Activated naive CD4-positive, alpha-beta T cell treated with anti-CD3 and anti-CD28 coated beads, Interleukin-2, amount 50 U/mL, for 72 hours (primary cell): ENCODE measurements around the gene UMPS. TPM values are rescaled to one million over a fixed set of nuclear protein-coding genes. Genes with fewer than 3 reads are reported as not detected.

ENCODE experiments used
- ATAC-seq, 2 donors: fragments of 150-1000 bp; cut with Tn5 transposase; 2 replicates each; pipeline ENCODE4 v1.10.0; 2021; ENCODE audit warnings: mild to moderate bottlenecking in 2 of 2, moderate library complexity in 2 of 2
- DNase-seq, 2 donors: peaks; one replicate each; pipeline ENCODE4 v3.0.0; 2021 to 2022; ENCODE audit warnings: low spot score in 2 of 2
- H3K27ac Mint-ChIP-seq, 2 donors: one replicate each; pipeline ENCODE4 v1.8.0; 2022; ENCODE audit warnings: mild to moderate bottlenecking in 2 of 2, mixed read lengths in 2 of 2
- H3K36me3 Mint-ChIP-seq, 2 donors: one replicate each; pipeline ENCODE4 v1.8.0; 2022; ENCODE audit warnings: mixed read lengths in 2 of 2
- H3K9me3 Mint-ChIP-seq, 2 donors: one replicate each; pipeline ENCODE4 v1.8.0; 2022; ENCODE audit warnings: mixed read lengths in 2 of 2
- total RNA-seq, 2 donors: library from RNA; stranded (reverse); gene quantifications; one replicate each; pipeline ENCODE4 v1.2.3, GENCODE V29; 2022

The UMPS gene
- 10 to 100 TPM; 32.2 to 45.6 TPM for total RNA-seq

DNA sequence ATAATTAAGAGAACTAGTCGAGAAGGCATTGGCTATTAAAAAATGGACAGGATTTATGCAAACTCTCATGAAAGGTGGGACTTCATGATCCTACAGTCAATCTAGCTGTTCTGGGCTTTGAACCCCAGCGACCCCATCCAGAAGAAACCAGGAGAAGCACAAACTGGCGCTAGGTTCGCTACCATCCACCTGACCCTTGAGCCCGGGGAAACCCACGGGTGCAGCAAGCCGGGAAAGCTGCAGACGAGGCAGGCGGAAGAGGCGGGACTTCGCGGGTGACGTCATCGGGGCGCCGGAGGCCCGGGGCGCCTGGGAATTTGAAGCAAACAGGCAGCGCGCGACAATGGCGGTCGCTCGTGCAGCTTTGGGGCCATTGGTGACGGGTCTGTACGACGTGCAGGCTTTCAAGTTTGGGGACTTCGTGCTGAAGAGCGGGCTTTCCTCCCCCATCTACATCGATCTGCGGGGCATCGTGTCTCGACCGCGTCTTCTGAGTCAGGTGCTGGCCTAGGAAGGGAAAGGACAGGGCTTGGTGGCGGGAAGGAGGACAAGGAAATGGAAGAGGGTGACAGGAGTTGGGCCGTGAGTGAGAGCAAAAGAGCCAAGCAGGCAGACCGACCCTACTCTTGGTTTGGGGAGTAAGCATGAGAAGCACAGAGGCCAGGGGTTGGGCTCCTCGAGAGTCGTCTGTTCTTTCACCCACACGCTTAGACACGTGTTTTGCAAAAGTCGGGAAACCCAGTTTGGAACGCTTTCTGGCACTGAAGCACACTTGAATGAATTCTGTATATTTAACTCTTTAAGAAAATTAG is at the start of gene UMPS:
TSS of gene UMPS (plus strand) at position 324 of the 812 bp plus-strand sequence. CDS start at position 344, 20 bp downstream.
- Mint-ChIP-seq H3K27ac (peak within 1 kb of the TSS; percentile 98 to 100), H3K36me3 (peaks cover 14 to 26% of the 10 kb centered on the region in 2 donors)
- ATAC-seq, result peak; percentile 98

DNA sequence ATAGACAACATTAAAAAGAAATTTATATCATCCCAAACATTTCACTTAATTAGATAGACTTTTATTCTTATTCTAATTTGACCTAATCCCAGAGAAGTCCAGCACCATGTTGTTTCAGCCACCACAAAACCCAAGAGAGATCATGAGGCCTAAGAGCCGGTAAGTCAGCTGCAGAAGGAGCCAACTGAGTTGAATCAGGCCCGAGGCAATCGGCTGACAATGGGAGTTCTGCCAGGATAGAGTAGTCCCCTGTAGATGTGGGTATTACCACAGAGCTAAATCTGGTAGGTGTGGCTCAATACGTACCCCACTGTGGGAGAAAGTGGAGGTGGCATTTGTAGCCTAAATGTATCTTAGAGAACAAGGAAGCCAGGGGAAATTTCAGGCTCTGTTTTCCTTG is 49.7 kb upstream of the UMPS start:
- DNase-seq (no peak), ATAC-seq (no peak)
- Mint-ChIP-seq H3K9me3 (no peaks in the 10 kb centered on the region), H3K27ac (no peak overlapping the region), H3K36me3 (no peaks in the 10 kb centered on the region)

More for the DNA sequence above, at the start of gene UMPS:
- H3K9me3 Mint-ChIP-seq, result no peaks in the 10 kb centered on the region
- peak; percentile 92 for DNase-seq

DNA sequence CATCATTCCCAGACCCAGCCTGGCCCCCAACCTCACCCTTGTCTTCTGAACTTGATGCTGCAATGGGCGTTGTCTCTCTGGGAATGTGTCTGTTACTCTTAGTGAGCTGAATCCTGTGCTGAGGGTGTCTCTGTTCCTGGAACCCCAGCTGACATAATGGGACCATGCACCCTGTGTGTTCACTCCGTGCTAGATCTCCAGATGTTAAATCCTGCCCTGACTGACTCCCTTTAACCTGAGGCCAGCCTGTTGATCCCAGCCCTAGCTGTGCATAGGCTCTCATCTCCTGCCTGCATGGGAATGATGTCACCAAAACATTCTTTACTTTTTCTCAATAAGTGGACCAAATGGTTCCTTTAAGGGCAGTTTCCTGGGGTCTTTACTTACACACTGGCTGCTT is 48.0 kb upstream of the UMPS start:
- ATAC-seq, result no peak
- no peaks in the 10 kb centered on the region for H3K36me3 Mint-ChIP-seq
- DNase-seq, result no peak
- no peak overlapping the region for H3K27ac Mint-ChIP-seq
- H3K9me3 Mint-ChIP-seq, result no peaks in the 10 kb centered on the region

DNA sequence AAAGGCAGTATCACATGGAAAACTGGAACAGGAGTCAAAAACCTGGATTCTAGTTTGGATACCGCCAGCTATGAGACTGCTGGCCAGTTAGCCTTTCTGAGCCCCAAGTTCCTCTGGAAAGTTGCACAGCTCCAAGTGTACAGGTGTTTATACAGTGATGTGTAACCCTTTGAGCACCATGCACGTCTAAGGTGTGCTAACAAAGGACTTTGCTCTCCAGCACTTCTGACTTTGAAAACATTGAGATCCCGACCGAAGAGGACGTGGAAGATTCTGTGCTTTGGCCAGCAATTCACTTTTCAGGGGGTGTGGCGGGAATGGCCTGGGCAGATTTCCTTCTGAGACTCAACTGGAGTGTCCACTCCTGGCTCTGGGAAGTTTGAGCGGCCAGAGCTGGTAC is 45.8 kb upstream of the UMPS start:
- DNase-seq (no peak), ATAC-seq (no peak)
- no peaks in the 10 kb centered on the region for H3K36me3 Mint-ChIP-seq
- H3K27ac Mint-ChIP-seq, result no peak overlapping the region
- no peaks in the 10 kb centered on the region for H3K9me3 Mint-ChIP-seq

DNA sequence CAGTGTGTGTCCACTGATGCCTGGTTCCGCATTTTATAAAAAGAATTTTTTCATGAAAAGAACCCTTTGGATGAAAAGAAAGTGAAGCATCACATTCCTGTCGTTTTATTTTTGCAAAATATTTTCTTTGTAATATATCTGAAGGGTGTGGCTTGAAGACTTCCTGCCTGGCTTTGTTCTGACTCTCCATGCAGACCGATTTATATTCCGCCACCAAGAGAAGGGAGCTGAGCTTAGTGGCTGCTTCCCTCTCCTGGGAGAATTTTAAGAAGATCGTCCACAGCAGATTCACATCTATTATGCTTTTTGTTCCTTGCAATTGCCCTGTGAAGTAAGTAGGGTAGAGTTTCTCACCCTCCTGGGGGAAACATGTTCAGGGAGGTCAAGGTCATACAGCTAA is 45.2 kb upstream of the UMPS start:
- ATAC-seq (no peak), DNase-seq (no peak)
- no peak overlapping the region for H3K27ac Mint-ChIP-seq
- H3K9me3 Mint-ChIP-seq, result no peaks in the 10 kb centered on the region
- no peaks in the 10 kb centered on the region for H3K36me3 Mint-ChIP-seq

DNA sequence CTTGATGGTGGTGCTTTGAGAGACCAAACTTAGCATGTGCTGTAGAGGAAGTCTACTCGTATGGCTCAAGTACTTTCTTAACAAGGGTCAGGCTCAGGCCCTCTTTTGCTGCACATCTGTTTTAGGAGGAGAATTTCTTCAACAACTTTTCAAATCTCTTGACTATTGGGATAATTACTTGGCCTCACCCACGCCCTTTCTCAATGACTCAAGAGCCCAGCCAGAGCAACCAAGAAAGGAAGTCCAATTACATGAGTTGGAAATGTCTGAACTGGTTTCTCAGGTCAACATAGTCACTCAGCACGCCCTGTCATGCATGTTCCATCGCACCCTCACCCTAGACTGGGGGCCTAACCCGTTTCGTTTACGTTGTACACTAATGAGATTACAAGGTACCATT is 44.8 kb upstream of the UMPS start:
- H3K9me3 Mint-ChIP-seq, result no peaks in the 10 kb centered on the region
- H3K36me3 Mint-ChIP-seq, result no peaks in the 10 kb centered on the region
- H3K27ac Mint-ChIP-seq, result no peak overlapping the region
- DNase-seq (no peak), ATAC-seq (peak in 1 of 2 donors; percentile 39)

DNA sequence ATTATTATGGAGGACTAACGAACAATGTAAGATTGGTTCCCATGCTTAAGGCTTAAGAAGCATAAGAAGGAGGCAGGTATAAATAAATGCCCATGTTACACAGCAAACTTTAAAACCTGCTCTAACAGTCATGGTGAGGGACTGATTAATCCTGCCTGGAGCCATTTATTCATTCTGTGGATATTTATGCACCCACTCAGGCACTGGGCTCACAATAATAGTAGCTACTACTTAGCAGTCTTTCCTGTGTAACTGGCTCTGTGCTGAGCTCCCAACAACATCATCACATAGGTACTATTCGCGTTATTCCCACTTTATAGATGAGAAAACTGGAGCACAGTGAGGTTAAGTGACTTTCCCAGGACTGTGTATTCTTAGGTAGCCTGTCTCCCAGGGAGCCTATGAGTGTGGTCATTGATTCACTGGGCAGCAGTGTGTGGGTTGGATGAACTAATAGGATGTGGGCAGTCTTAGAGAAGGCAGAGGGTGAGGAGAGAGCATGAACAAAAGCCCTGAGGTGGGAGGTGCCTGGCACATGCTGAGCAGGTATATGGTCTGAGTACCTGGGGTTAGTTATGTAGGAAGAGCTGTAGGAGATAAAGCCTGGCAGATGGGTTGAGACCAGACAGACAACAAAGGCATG is 44.1 kb upstream of the UMPS start:
- Mint-ChIP-seq H3K9me3 (no peaks in the 10 kb centered on the region), H3K36me3 (no peaks in the 10 kb centered on the region), H3K27ac (peak overlapping the region in 1 of 2 donors; percentile 55)
- no peak for DNase-seq
- peak in 1 of 2 donors; percentile 36 for ATAC-seq

DNA sequence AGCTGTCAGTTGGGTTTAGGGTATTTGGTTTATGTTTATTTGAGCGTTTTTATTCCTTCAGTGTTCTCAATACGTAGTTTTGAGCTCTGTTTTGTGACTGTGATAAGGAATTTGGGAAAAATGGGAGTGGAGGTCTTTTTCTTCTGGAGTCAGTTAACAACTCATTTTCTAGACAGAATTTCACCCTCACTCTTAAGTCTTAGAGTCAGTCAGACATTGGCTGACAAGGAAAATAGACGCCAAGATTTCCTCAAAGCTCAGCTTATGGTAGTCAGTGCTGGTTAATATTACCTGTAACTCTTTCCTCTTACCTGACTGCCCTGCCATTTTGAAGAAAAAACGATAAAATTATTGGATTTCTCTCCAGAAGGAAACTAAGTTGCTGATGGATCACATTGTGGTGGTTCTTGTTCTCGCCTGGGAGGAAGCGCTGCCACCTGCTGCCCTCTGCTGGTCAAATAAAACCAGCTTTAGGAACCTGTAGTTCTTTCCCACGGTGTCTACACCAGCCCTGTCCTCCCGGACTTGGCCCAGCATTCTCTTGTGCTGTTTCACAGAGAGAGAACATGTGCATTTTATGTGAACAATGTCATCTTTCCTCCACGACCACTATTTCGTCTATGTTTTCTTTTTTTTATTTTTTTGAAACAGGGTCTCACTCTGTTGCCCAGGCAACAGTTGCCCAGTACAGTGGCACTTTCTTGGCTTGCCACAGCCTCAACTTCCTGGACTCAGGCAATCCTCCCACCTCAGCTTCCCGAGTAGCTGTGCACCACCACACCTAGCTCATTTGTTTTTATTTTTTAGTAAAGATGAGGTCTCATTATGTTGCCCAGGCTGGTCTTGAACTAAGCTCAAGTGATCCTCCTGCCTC is 41.4 kb upstream of the UMPS start:
- ATAC-seq, result peak; percentile 83 to 90
- Mint-ChIP-seq H3K9me3 (no peaks in the 10 kb centered on the region), H3K36me3 (no peaks in the 10 kb centered on the region), H3K27ac (no peak overlapping the region)
- DNase-seq, result peak in 1 of 2 donors; percentile 81

DNA sequence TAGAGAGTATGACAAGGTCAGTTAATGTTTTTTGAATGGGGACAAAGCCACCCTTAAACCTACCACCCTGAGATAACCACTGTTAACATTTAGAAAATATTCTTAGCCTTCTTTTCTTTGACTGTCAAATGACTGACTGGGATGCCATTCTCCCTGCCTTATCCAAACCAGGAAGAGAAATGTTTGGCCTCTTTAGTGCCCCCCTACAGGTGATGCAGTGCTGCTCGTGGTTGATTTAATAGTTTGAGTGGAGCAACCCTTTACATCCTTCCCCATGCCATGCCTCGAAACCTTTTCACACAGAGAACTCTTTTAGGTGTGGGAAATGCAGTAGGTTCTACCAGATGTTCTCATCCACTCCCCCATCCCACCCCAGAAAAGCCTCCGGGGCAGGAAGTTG is 38.7 kb upstream of the UMPS start:
- ATAC-seq (no peak), DNase-seq (no peak)
- H3K36me3 Mint-ChIP-seq, result no peaks in the 10 kb centered on the region
- no peak overlapping the region for H3K27ac Mint-ChIP-seq
- no peaks in the 10 kb centered on the region for H3K9me3 Mint-ChIP-seq

DNA sequence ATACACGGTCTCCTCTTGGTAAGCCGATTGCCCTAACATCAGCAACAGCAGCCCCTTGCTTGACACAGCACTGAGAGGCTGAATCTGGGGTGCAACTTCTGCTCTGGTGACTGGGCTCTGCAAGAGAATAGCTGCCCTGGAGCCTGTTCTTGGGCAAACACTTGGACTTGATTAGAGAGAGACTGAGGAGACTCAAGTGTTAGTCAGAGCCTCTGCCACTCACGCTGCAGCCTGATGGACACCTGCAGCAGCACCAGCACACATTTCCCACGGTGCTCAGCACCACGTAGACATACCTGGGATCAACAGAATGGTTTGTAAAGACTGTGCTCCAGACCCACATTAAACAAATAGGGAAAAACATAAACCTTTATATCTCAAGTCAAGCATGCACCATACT is 35.8 kb upstream of the UMPS start:
- no peak for ATAC-seq
- H3K9me3 Mint-ChIP-seq, result no peaks in the 10 kb centered on the region
- H3K27ac Mint-ChIP-seq, result no peak overlapping the region
- DNase-seq, result no peak
- H3K36me3 Mint-ChIP-seq, result no peaks in the 10 kb centered on the region

DNA sequence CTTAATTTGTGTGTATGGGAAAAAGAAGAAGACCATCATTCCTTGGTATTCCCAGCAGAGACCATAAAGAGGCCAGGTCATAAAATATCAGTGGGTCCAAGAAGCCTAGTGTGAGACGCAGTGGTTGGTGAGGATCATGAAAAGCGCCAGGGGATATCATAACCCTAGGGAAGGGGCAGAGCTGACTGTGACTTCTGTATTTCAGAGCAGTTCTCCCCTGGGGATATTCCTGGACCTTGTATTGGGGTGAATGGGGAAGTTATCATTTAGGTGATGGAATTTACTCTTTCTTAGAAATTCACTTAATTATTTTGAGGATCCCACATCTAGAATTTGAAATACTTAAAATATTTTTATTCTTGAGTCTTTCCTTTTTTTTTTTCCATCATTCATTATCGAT is 34.9 kb upstream of the UMPS start:
- H3K9me3 Mint-ChIP-seq, result no peaks in the 10 kb centered on the region
- no peaks in the 10 kb centered on the region for H3K36me3 Mint-ChIP-seq
- H3K27ac Mint-ChIP-seq, result no peak overlapping the region
- ATAC-seq (no peak), DNase-seq (no peak)

DNA sequence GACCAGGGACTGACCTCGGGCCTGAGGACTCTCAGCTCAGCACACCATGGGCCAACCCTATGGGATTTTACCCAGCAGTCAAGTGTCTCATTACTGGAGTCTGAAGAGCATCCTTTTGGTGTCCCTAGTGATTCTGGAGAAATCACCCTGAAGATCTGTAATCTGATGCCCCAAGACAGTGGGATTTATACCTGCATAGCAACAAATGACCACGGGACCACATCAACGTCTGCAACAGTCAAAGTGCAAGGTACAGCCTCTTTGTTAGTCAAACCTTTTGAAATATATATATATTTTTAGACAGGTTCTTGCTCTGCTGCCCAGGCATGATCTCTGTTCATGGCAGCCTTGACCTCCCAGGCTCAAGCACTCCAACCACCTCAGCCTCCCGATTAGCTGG is 34.2 kb upstream of the UMPS start:
- Mint-ChIP-seq H3K27ac (no peak overlapping the region), H3K36me3 (no peaks in the 10 kb centered on the region), H3K9me3 (no peaks in the 10 kb centered on the region)
- no peak for ATAC-seq
- no peak for DNase-seq

DNA sequence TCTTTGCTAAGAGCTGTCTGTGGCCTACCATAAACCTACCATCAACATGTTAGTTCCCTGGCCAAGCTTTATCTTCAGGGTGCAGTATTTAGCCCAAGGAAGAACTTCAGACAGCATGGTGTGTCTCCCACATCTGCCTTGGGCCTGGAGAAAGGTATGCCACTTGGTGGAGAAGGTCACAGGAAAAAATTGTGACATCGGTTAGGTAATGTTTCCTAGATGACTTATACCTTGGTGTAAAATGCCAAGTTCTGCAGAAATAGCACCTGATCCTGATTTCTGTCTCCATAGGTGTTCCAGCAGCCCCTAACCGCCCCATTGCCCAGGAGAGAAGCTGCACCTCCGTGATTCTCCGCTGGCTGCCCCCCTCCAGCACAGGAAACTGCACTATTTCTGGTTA is 33.0 kb upstream of the UMPS start:
- H3K9me3 Mint-ChIP-seq, result no peaks in the 10 kb centered on the region
- no peak for DNase-seq
- no peak overlapping the region for H3K27ac Mint-ChIP-seq
- no peak for ATAC-seq
- no peaks in the 10 kb centered on the region for H3K36me3 Mint-ChIP-seq

DNA sequence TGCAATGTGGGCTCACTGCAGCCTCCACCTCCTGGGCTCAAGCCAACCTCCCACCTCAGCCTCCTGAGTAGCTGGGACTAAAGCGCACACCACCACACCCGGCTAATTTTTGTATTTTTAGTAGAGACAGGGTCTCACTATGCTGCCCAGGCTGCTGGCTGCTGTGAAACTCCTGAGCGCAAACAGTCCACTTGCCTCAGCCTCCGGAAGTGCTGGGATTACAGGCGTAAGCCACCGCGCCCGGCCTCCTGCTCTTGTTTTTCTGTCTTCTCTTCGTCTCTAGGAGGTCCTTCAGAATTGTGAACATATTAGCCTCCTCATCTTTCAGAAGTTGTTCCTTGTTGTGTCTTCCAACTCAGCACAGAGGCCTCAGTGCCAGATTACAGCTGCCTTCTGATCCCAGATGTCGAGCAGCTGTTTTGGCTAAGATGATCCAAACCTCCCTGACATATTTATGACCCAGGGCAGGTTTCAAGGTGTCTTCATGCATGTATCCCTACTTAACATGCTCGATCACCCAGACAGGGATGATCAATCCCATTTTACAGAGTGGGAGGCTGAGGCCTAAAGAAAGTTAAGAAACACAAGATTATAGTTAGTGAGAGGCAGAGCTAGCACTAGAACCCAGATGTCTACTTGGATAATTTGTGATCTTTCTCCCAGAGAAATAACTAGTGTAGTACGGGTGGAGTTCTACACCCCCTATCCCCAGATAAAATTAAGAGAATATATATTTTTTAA is 32.1 kb upstream of the UMPS start:
- Mint-ChIP-seq H3K36me3 (no peaks in the 10 kb centered on the region), H3K27ac (no peak overlapping the region), H3K9me3 (no peaks in the 10 kb centered on the region)
- DNase-seq, result no peak
- ATAC-seq, result no peak

DNA sequence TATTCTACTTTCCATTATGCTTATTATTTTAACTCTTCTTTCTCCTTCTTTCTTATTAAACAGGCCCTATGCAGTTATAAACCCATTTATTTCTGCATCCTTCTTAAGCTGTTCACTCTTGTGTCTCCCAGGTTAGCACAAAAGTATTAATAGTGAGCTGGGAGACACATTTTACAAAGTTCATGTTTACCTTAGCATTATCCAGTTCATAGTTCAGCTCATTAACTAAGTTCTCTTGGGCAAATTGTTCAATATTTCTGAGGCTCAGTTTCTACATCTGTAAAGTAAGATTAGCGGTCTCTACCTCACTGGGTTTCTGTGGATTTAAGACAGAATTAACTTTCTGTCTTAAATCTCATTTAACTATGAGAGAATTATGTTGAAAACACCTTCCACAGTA is 31.2 kb upstream of the UMPS start:
- H3K9me3 Mint-ChIP-seq, result no peaks in the 10 kb centered on the region
- no peaks in the 10 kb centered on the region for H3K36me3 Mint-ChIP-seq
- no peak for DNase-seq
- H3K27ac Mint-ChIP-seq, result no peak overlapping the region
- no peak for ATAC-seq

DNA sequence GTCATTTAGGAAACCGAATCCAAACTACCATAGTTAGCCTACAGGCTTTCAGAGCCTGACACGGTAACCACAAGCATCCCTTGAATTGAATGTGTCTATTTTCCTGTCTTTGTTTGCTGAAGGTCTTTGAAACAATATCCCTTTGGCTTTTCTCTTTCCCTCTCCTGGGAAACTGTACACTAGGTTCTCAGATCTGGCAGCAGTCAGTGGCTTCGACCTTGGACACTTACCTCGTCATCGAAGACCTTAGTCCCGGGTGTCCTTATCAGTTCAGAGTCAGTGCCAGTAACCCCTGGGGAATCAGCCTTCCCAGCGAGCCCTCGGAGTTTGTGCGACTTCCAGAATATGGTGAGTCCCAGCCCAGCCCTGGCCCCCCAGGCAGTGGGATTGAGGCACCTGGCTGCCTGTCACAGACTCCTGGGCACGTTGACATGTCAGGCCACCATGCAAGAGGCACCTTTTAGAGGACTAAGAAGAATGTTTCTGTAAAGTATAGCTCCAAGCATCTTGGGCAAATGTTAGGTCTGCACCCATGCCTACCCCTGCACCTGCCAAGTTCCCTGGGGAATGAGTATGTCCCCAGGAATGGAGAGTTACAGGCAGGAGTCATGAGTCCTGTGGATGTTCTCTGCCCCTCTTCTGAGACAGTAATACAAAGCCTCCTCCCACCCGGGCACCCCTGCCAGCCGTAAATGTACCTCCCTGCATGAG is 30.4 kb upstream of the UMPS start:
- ATAC-seq (no peak), DNase-seq (no peak)
- Mint-ChIP-seq H3K27ac (no peak overlapping the region), H3K9me3 (no peaks in the 10 kb centered on the region), H3K36me3 (no peaks in the 10 kb centered on the region)
